ENCODE results near the gene PPP1R7.
A peak's percentile ranks its signal among the peaks of the same experiment; 100 is the strongest.

PPP1R7 gene

DNA sequence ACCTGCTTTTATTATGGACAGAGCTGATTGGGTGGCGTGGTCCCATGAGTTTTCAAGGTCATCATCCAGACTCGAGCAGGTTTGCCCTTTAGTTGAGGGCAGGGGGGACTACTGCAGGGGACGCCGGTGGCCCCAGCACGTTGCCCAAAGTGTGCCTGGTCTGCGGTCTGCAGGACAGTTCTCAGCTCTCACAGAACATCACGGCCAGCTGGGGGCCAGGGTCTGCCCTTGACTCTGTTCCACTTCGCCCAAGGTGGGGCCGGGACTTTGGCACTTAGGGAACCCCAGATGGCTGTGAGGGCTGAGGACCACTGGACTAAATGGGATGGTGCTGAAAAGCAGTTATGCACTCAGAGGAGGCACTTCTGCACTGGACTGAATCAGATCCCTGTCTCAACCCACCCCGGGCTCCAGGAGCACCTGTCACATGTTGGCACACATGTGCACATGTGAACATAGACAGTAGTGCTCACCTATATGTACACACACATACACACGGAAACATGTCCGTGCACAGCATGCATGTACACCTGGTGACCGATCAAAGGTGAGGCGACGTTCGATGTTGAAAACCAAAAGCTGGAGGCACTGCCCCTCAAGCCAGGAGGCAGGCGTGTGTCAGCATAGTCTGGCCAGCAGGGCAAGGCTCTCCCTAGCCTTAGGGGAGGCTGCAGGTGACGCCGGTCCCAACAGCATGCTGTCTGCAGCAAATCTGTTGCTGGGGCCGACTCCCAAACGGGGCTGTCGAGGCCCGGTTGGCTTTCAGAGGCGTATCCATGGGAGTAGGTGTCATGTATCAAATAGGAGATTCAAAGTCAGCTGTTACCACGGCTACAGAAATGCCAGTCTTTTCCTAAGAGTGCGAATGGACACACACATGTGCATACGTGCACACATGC is 48.4 kb downstream of the PPP1R7 start:
- no peak for DNase-seq

DNA sequence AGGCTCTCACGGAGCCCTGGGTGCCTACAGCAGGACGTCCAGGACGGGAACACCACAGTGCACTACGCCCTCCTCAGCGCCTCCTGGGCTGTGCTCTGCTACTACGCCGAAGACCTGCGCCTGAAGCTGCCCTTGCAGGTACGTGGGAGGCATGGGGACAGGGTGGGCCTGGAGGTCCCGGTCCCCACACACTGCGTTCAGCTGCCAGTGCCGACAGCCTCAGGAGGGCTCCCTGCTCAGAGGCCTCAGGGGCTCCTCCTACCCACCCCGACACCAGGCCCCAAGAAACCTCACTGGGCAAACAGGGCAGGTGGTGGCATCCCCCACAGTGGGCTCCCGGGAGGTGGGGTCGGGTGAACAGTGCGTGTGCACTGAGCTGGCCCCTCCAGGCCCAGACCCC is 49.0 kb downstream of the PPP1R7 start:
- DNase-seq, result no peak

DNA sequence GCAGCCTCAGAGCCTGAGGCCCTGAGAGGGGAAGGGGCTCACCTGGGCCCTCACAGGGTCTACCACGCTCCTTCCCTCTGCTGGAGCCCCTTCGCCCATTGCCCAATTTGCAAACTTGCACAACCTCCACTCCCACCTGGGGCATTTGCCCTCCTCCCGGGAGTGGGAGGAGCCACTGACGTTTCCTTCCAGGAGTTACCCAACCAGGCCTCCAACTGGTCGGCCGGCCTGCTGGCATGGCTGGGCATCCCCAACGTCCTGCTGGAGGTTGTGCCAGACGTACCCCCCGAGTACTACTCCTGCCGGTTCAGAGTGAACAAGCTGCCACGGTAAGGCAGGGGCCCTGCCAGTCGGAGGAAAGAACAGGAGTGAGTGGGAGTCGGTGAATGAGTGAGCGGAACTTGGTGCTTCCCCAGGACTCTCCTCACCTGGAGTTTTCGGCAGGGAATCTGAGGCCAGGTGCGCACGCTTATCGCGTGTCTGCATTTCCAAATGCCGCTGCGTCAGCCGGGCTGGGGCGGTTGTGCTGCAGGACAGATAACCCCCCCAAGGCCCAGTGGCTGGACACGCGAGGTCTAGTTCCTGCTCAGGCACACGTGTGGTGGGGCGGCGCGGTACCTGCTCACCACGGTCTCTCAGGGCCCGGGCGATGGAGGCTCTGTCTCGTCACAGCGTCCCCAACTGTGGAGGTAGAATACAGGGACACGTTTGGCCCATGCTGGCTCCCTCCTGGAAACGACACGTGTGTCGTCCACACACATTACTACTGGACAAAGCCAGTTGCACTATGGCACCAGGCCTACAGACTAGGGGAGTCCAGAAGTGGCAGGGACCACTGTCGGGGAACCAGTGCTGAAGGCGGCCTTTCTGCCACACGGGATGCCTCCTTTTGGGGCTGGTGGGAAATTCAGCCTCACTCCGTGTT is 49.9 kb downstream of the PPP1R7 start:
- DNase-seq, result no peak

GRCh38 chr2:241200822-241201395 is 50.6 kb downstream of the PPP1R7 start:
- DNase-seq, result peak; percentile 53

GRCh38 chr2:241201445-241202267 is 51.4 kb downstream of the PPP1R7 start:
- DNase-seq, result no peak

GRCh38 chr2:241202268-241202585 is 52.0 kb downstream of the PPP1R7 start:
- DNase-seq, result no peak

DNA sequence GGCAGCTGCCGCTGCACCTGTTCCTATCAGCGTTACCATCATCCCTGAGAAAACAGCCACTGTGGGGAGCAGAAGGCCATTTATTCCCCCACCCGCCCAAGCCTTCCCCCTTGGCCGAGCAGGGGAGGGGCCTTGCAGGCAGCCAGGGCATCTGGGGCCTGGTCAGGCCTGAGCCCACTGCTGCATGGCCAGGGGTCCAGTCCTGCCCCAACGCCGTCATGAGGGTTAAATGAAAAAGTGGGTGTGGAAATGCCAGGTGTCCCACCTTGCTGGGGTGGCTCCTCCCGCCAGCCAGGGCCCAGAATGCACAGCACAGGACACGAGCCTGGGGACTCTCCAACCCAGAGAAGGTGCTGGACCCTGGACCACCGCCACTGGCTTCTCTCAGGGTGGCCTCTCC is 52.4 kb downstream of the PPP1R7 start:
- no peak for DNase-seq

DNA sequence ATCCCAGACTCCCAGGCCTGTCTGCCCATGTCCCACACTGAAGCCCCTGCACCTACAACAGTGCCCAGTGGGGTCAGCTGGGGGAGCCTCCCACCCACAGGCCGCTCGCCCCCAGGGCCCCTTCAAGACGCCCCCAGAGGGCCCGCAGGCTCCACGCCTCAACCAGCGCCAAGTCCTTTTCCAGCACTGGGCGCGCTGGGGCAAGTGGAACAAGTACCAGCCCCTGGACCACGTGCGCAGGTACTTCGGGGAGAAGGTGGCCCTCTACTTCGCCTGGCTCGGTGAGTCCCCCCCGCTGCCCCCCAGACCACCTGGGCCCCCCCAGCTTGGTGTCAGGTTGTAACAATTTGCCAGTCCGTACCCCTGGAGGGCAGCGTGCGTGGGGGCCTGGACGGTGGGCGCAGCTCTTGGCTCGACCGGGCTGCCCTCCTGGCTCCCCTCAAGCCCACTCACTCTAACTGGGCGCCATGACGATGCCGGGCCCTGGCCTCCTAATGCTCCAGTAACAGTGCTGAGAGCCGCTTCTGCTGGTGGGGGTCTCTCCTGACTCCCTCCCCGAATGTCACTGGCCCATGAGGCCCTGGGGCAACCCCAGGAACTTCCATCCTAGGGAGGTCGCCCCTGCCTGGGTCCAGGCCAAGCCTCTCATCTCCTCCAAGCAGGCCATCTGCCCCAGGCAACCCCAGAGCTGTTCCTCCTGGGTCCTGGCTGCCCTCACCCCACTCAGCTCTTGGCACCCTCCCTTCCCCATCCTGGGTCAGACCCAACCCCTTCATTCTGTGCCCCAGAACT is 53.1 kb downstream of the PPP1R7 start:
- no peak for DNase-seq

- no peak for DNase-seq
These were observed 53.7 kb downstream of the PPP1R7 start for GRCh38 chr2:241204010-241204384.

DNA sequence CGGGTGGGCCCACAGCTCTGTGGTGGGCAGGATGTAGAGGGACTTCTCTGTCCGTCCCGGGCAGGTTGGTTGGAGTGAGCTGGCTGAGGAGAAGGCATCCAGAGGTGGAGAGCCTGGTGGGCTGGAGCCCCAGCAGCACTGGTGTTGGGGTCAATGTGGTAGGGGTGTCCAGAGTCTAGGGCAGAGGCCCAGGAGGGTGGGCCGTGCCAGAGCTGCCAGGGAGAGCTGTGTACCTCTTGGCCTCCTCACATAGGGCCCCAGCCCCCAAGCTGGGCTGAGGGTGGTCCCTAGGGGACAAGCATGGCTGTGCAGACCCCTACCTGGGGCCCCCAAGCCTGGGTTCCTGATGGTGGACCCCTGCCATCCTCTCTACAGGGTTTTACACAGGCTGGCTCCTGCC is 54.2 kb downstream of the PPP1R7 start:
- no peak for DNase-seq

DNA sequence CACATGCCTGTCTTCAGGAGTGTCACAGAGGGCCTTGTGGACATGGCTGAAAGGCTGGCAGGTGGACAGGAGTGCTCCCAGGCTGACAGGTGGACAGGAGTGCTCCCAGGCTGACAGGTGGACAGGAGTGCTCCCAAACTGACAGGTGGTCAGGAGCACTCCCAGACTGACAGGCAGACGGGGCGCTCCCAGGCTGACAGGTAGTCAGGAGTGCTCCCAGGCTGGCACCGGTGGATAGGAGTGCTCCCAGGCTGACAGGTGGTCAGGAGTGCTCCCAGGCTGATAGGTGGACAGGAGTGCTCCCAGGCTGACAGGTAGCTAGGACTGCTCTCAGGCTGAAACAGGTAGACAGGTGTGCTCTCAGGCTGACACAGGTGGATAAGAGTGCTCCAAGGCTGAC is 54.8 kb downstream of the PPP1R7 start:
- no peak for DNase-seq

DNA sequence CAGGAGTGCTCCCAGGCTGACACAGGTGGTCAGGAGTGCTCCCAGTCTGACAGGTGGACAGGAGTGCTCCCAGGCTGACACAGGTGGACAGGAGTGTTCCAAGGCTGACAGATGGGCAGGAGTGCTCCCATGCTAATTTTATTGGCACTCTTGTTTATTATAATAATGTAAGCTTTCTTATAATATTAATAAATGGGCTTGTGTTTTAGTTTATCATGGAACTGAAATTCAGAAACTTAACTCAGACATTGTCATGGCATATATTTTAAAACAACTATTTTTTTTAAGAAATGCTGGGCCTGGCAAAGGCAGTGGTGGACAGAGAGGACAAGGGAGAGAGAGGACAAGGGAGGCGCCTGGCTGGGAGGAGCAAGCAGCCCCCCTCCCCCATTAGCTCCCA is 56.9 kb downstream of the PPP1R7 start:
- no peak for DNase-seq

DNA sequence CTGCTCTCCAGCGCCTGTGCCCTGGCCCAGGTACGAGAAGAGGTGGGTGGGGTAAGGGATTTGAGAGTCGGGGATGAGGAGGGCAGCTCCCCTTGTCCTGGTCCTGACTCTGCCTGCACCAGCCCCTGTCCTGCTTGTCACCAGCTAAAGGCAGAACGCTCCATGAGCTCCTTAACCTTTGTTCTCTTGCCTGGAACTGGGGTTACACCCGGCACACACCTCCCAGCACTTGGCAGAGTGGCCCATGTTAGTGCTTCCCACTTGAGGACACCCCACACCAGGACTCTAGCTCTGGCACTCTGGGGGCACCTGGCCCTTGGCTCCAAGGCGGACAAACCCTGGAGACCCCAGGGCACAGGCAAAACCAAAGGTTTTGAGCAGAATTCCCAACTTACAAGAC is 57.4 kb downstream of the PPP1R7 start:
- DNase-seq, result no peak

- DNase-seq, result no peak
These were observed 57.8 kb downstream of the PPP1R7 start for GRCh38 chr2:241208058-241208457.

DNA sequence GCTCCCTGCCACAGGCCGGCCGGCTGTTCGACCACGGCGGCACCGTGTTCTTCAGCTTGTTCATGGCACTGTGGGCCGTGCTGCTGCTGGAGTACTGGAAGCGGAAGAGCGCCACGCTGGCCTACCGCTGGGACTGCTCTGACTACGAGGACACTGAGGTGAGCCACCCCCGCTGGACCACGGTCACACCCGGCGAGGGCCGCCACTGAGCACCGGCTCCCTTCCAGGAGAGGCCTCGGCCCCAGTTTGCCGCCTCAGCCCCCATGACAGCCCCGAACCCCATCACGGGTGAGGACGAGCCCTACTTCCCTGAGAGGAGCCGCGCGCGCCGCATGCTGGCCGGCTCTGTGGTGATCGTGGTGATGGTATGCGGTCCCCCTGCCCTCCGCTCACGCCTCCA is 59.0 kb downstream of the PPP1R7 start:
- no peak for DNase-seq

- DNase-seq, result no peak
These were observed 61.0 kb downstream of the PPP1R7 start for GRCh38 chr2:241211276-241211675.

DNA sequence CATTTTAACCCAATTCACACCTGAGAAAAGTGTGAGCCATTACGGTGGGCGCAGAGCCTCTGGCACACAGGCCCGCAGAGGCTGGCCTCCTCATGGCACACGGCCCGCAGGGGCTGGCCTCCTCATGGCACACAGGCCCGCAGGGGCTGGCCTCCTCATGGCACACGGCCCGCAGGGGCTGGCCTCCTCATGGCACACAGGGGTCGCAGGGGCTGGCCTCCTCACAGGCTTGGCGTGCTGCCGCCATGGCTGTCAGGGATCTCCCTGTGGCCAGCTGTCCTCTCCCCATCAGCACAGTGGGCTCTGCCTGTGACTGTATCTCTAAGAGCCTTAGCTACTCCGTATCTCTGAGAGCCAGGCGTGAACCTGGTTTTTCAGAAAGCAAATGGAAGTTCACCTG is 62.8 kb downstream of the PPP1R7 start:
- DNase-seq, result no peak

GRCh38 chr2:241213567-241213966 is 63.3 kb downstream of the PPP1R7 start:
- DNase-seq, result no peak

- no peak for DNase-seq
These were observed 63.9 kb downstream of the PPP1R7 start for GRCh38 chr2:241214209-241214608.

- DNase-seq, result no peak
These were observed 64.5 kb downstream of the PPP1R7 start for GRCh38 chr2:241214766-241215165.

DNA sequence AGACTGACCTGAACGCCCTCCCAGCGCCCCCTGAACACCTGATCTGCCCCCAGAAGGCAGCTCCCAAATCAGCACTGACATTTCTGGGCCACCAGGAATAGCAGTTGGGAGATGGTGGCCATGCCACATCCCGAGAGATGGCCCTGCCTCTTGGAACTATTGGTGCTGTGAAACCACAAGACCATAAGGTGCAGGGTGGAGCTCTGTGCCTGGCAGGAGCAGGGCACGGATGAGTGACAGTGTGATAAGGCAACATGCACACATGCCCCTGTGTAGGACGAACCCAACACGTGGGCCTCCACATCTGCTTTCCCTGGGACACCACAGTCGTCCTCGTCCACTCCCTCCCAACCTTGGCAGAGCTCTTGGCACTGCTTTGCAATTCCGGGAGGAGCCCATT is 65.2 kb downstream of the PPP1R7 start:
- peak; percentile 82 for DNase-seq

GRCh38 chr2:241216211-241216761 is 66.0 kb downstream of the PPP1R7 start:
- DNase-seq, result no peak

Measured in hematopoietic multipotent progenitor cell treated with erythropoietin and hydrocortisone succinate and interleukin-3 and kit ligand, for 6 days (in vitro differentiated cells).